ENCODE measurements around the gene VWA8. TPM values are rescaled to one million over a fixed set of nuclear protein-coding genes. Genes with fewer than 3 reads are reported as not detected.
A peak's percentile ranks its signal among the peaks of the same experiment; 100 is the strongest.

Gene VWA8
- total RNA-seq, 1 experiment from 2014 or later: 21.4 TPM

DNA sequence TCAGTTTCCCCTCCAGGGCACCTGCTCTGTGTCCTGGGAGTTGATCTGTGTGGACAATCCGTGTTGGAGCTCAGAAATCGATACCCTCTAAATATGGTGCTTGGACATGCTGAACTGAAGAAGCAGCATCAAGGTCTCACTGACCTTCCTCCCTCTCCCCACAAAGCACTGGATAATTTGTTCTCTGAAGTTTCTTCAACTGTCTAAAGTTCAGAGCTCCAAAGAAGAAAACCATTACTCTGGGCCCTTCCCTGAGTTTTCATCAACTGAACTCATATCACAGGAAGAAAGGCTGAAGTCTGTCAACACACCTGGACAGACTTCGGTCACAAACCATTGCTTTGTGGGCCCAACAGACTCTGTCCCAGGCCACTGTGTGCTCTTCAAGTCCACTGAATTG lies 371.5 kb downstream of the VWA8 start:
- TF ChIP-seq, protein P1, sequence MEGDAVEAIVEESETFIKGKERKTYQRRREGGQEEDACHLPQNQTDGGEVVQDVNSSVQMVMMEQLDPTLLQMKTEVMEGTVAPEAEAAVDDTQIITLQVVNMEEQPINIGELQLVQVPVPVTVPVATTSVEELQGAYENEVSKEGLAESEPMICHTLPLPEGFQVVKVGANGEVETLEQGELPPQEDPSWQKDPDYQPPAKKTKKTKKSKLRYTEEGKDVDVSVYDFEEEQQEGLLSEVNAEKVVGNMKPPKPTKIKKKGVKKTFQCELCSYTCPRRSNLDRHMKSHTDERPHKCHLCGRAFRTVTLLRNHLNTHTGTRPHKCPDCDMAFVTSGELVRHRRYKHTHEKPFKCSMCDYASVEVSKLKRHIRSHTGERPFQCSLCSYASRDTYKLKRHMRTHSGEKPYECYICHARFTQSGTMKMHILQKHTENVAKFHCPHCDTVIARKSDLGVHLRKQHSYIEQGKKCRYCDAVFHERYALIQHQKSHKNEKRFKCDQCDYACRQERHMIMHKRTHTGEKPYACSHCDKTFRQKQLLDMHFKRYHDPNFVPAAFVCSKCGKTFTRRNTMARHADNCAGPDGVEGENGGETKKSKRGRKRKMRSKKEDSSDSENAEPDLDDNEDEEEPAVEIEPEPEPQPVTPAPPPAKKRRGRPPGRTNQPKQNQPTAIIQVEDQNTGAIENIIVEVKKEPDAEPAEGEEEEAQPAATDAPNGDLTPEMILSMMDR (IDR thresholded peaks at IDR 0.05; ENCODE audit: unreplicated experiment): no peak
- peaks cover 20% of the 10 kb centered on the region for H3K4me1 Mint-ChIP-seq (ENCODE audit: insufficient read depth, unreplicated experiment)
- peaks cover 24% of the 10 kb centered on the region for H3K36me3 Mint-ChIP-seq (ENCODE audit: insufficient read depth, unreplicated experiment)
- no TSS peak for BruUV-seq (replicated peaks)
- H3K9me3 Mint-ChIP-seq (ENCODE audit: unreplicated experiment): no peaks in the 10 kb centered on the region
- CTCF ChIA-PET: interaction anchor here (0.7 to 1.4 kb wide), 3 partner anchors 24 to 79 kb away, joined by 3 to 4 read pairs (median 3); no protein-coding TSS in a partner anchor
- H3K27me3 Mint-ChIP-seq (ENCODE audit: insufficient read depth, unreplicated experiment): no peaks in the 10 kb centered on the region
- peak overlapping the region; percentile 96 for H3K27ac Mint-ChIP-seq (ENCODE audit: low read depth, unreplicated experiment)
- POLR2A ChIA-PET: interaction anchor here (0.7 to 1.5 kb wide), 4 partner anchors 15 to 178 kb away, joined by 3 to 10 read pairs (median 6); no protein-coding TSS in a partner anchor
- intact Hi-C loops (cut with micrococcal nuclease): loop anchor here (10.0 kb wide), 1 partner anchor 55 kb away; no protein-coding TSS in a partner anchor
- no peak for DNase-seq (ENCODE audit: unreplicated experiment)
- H3K4me3 Mint-ChIP-seq (ENCODE audit: unreplicated experiment): no peak overlapping the region

DNA sequence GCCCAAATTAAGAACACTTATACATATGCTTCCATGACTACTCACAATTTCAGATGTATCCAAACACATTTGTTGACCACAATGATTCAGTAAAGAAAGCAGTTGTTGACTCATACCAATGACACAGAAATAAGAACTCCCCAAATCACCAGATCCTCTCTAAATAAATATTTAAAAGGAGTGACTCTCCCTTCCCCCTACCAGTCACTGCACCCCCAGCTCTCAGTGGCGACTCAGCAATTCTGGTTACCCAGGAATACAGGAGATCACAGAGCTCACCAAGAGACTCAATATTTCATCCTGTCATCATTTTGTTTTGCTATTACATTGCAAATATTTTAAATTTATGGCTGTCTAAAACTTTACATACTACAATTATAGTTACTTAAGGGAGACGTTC lies 372.0 kb downstream of the VWA8 start:
- POLR2A ChIA-PET: interaction anchor here (0.7 to 1.5 kb wide), 4 partner anchors 15 to 177 kb away, joined by 3 to 10 read pairs (median 6); no protein-coding TSS in a partner anchor
- no peaks in the 10 kb centered on the region for H3K9me3 Mint-ChIP-seq (ENCODE audit: unreplicated experiment)
- intact Hi-C loops (cut with micrococcal nuclease): loop anchor here (10.0 kb wide), 1 partner anchor 56 kb away; no protein-coding TSS in a partner anchor
- no peak overlapping the region for H3K4me3 Mint-ChIP-seq (ENCODE audit: unreplicated experiment)
- TF ChIP-seq, protein P1 (IDR thresholded peaks at IDR 0.05; ENCODE audit: unreplicated experiment): no peak
- H3K4me1 Mint-ChIP-seq (ENCODE audit: insufficient read depth, unreplicated experiment): peaks cover 20% of the 10 kb centered on the region
- H3K27me3 Mint-ChIP-seq (ENCODE audit: insufficient read depth, unreplicated experiment): no peaks in the 10 kb centered on the region
- H3K27ac Mint-ChIP-seq (ENCODE audit: low read depth, unreplicated experiment): peak overlapping the region; percentile 96
- peak; percentile 75 for DNase-seq (ENCODE audit: unreplicated experiment)
- CTCF ChIA-PET: interaction anchor here (0.7 to 1.4 kb wide), 3 partner anchors 24 to 79 kb away, joined by 3 to 4 read pairs (median 3); no protein-coding TSS in a partner anchor
- peaks cover 24% of the 10 kb centered on the region for H3K36me3 Mint-ChIP-seq (ENCODE audit: insufficient read depth, unreplicated experiment)
- no TSS peak for BruUV-seq (replicated peaks)

DNA sequence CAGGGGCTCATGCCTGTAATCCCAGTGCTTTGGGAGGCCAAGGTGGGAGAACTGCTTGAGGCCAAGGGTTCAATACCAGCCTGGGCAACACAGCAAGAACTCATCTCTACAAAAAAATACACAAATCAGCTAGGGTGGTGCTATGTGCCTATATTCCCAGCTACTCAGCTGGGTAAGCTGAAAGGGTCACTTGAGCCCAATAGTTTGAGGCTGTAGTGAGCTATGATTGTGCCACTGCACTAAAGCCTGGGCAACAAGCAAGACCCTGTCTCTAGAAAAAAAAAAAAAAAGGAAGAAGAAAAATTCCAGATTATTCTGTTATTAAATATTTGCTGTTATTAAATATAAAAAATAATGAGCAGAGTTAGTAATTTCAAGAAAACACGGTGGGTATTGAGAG lies 372.5 kb downstream of the VWA8 start:
- peak overlapping the region; percentile 96 for H3K27ac Mint-ChIP-seq (ENCODE audit: low read depth, unreplicated experiment)
- POLR2A ChIA-PET: interaction anchor here (0.7 to 1.5 kb wide), 4 partner anchors 16 to 65 kb away, joined by 3 to 10 read pairs (median 6); no protein-coding TSS in a partner anchor
- BruUV-seq (replicated peaks): no TSS peak
- CTCF ChIA-PET: interaction anchor here (0.6 to 1.4 kb wide), 3 partner anchors 24 to 255 kb away, joined by 3 read pairs; no protein-coding TSS in a partner anchor
- TF ChIP-seq, protein P1 (IDR thresholded peaks at IDR 0.05; ENCODE audit: unreplicated experiment): no peak
- H3K4me1 Mint-ChIP-seq (ENCODE audit: insufficient read depth, unreplicated experiment): peaks cover 20% of the 10 kb centered on the region
- H3K9me3 Mint-ChIP-seq (ENCODE audit: unreplicated experiment): no peaks in the 10 kb centered on the region
- intact Hi-C loops (cut with micrococcal nuclease): loop anchor here (10.0 kb wide), 1 partner anchor 56 kb away; no protein-coding TSS in a partner anchor
- H3K4me3 Mint-ChIP-seq (ENCODE audit: unreplicated experiment): no peak overlapping the region
- peaks cover 23% of the 10 kb centered on the region for H3K36me3 Mint-ChIP-seq (ENCODE audit: insufficient read depth, unreplicated experiment)
- no peak for DNase-seq (ENCODE audit: unreplicated experiment)
- no peaks in the 10 kb centered on the region for H3K27me3 Mint-ChIP-seq (ENCODE audit: insufficient read depth, unreplicated experiment)

DNA sequence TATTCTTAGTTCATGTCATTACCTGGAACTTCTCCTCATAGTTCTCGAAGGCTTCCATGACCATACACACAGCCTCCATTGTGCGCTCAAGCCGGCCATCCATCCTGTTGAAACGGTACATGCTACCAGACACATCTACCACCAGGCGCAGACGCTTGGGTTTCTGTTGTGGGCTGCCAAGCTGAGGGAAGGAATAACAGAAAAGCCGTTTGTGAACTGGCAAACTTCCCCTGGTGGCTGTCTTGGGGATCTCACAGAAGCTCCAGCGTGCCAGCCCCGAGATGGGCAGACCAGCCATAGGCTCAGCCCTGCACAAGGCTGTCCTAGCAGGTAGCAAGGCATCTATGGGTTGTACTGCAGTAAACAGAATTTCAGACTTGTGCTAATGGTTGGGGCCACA lies 373.4 kb downstream of the VWA8 start:
- intact Hi-C loops (cut with micrococcal nuclease): loop anchor here (10.0 kb wide), 1 partner anchor 57 kb away; no protein-coding TSS in a partner anchor

More for the DNA sequence above, 373.4 kb downstream of the VWA8 start:
- H3K36me3 Mint-ChIP-seq (ENCODE audit: insufficient read depth, unreplicated experiment): peaks cover 26% of the 10 kb centered on the region
- no peaks in the 10 kb centered on the region for H3K9me3 Mint-ChIP-seq (ENCODE audit: unreplicated experiment)
- peaks cover 20% of the 10 kb centered on the region for H3K4me1 Mint-ChIP-seq (ENCODE audit: insufficient read depth, unreplicated experiment)
- ChIA-PET POLR2A (interaction anchor here (1.2 to 1.7 kb wide), 2 partner anchors 21 to 23 kb away, joined by 4 to 5 read pairs; no protein-coding TSS in a partner anchor), CTCF (interaction anchor here (0.6 kb wide), 1 partner anchor 86 kb away, joined by 4 read pairs; no protein-coding TSS in a partner anchor)
- no peak for DNase-seq (ENCODE audit: unreplicated experiment)
- H3K27ac Mint-ChIP-seq (ENCODE audit: low read depth, unreplicated experiment): peak overlapping the region; percentile 96
- TF ChIP-seq, protein P1 (IDR thresholded peaks at IDR 0.05; ENCODE audit: unreplicated experiment): no peak
- no peaks in the 10 kb centered on the region for H3K27me3 Mint-ChIP-seq (ENCODE audit: insufficient read depth, unreplicated experiment)
- no peak overlapping the region for H3K4me3 Mint-ChIP-seq (ENCODE audit: unreplicated experiment)
- BruUV-seq (replicated peaks): no TSS peak

Measured in MCF 10A (cell line).